CD4-positive, alpha-beta T cell treated with Interleukin-17A for 1 hour (primary cell): ENCODE measurements around the gene C1orf116.

Source experiments
- DNase-seq: peaks from one replicate; pipeline ENCODE4 v3.0.0-alpha.2; 2020

Gene C1orf116

DNA sequence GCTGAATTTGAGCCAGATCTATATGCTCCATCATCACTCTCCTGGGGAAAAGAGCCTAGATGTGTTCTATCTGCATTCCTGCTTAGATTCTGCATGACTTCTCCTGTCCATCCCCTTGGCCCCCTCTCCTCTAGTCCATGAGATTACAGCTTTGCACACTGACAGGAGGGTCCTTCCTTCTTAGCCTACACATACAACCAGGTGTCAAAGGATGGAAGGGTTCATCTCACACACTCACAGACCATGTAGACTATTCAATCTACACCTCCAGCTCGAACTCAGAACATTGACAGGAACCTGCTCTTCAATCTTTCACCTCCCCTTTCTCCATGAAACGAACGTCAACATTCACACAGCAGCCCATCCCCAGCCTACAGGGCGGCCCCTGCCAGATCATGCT lies 13.8 kb downstream of the C1orf116 start:
- DNase-seq: no peak

- no peak for DNase-seq
Measured at GRCh38 chr1:207017615-207018559, 14.7 kb downstream of the C1orf116 start.

DNA sequence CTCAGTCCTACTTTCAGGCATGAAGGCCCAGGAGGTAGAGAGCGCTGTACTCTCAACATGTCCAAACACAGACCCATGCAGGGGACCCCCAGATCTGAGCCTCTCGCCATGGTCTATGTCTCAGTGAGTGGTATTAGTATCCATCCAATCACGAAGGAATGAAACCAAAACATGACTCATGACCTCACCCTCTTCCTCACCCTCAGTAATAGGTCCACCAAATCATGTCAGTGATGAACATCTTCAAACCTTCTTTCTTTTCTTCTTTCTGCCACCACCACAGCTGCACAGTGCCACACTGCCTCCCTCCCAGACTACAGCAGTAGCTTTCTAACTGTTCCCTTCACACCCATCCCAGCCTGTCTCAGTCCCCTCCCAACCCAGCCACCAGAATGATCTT lies 16.8 kb downstream of the C1orf116 start:
- no peak for DNase-seq

GRCh38 chr1:207014728-207015127 lies 17.8 kb downstream of the C1orf116 start:
- DNase-seq: no peak

DNA sequence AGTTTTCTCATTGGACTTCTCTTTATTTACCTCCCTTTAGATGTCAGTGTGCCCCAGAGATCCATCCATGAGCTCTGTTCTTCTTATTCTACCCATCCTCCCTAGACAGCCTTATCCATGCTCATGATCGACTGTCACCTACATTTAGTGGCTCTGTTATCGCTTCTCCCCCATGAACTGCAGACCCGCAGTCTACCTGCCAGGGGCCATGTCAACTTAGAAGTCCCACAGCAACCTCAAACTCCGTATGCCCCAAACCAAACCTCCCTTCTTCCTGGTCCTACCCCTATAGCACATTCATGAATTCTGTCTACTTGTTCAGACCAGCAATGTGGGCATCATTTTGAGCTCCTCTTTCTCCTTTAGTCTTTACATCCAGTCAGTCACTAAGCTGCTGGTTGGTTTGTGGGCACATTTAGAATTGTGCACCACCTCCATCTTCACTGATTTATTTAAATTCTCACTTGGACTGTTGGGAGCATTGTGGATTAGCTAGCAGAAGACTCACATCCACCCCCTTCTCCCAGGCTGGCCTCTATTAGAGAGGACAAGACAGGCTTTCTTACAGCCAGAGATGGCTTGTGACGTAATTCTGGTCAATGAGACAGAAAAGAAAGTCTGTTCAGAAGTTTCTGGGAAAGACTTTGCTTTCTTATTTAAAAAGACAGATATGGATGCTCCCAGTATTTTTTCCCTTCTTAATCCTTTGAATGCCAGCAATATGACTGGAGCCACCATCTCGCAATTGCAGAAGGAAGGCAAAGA lies 19.1 kb downstream of the C1orf116 start:
- no peak for DNase-seq

- no peak for DNase-seq
Measured at GRCh38 chr1:207010726-207011125, 21.8 kb downstream of the C1orf116 start.

GRCh38 chr1:207009945-207010344 lies 22.6 kb downstream of the C1orf116 start:
- DNase-seq: no peak

DNA sequence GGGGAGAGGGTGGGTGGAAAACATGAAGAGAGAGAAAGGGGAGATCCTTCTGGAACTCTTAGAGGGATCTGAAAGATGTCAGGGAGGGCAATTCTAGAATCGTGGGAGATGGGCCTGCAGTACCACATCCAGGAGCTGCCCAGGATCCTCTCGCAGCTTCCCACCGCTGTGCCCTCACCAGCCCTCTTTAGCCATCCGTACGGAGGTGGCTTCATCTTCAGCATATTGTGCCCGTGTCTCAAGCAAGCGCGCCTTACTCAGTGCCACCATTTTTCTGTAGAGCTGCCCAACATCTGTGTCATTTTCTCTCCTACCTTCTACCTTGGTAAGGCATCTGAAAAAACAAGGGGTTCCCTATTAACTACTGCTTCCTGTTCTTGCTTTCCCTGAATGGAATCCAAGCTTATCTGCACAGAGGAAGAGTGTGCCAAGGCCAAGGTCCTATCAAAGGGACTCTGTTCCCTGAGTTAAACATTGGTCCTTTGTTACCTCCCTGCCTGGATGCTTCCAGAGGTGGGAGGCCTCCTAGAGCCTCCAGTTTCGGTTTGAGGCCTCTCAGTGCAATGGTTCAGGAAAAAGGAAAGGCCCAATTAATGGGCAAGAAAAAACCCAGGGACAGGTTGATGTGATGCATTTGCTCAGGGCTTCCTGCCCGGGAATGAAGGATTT lies 23.2 kb downstream of the C1orf116 start:
- DNase-seq: no peak

DNA sequence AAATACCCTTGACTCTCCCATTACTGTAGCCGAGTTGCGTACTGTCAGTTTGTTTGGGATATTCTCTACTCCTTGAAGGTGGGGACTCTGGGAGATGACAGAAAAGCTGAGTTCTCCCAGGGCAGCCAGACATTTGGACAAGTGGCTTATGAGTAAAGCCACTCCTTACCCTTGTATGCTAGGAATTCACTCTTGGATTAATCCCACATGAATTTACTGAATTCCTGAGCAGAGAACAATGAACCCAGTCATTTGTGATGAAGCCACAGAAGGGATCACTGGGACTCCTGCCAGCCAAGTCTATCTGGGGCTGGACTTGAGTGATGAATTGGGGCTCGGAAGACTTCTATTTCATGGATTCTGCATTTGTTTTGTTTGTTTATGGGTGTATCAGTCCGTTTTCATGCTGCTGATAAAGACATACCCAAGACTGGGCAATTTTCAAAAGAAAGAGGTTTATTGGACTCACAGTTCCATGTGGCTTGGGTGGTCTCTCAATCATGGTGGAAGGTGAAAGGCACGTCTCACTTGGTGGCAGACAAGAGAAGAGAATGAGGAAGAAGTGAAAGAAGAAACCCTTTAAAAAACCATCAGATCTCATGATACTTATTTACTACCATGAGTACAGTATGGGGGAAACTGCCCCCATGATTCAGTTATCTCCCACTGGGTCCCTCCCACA lies 25.1 kb downstream of the C1orf116 start:
- no peak for DNase-seq

DNA sequence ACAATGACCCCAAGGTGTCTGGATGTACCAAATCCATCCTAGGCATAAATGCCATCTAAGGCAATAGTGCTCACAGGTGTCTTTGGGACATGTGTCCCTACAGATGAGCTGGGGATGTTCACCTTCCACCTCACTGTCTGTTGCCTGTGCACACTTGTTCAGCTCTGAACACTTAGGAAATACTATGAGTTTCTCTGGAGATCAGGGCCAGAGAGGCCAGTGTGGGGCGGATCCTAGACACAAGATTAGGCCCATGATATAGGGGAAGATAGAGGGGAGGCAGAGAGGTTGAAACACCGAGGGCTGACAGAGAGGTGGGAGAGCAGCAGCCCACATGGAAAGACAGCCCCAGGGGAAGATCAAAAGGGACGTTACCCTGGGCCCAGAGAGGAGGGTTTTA lies 25.6 kb downstream of the C1orf116 start:
- no peak for DNase-seq

GRCh38 chr1:207006083-207006482 lies 26.5 kb downstream of the C1orf116 start:
- no peak for DNase-seq

DNA sequence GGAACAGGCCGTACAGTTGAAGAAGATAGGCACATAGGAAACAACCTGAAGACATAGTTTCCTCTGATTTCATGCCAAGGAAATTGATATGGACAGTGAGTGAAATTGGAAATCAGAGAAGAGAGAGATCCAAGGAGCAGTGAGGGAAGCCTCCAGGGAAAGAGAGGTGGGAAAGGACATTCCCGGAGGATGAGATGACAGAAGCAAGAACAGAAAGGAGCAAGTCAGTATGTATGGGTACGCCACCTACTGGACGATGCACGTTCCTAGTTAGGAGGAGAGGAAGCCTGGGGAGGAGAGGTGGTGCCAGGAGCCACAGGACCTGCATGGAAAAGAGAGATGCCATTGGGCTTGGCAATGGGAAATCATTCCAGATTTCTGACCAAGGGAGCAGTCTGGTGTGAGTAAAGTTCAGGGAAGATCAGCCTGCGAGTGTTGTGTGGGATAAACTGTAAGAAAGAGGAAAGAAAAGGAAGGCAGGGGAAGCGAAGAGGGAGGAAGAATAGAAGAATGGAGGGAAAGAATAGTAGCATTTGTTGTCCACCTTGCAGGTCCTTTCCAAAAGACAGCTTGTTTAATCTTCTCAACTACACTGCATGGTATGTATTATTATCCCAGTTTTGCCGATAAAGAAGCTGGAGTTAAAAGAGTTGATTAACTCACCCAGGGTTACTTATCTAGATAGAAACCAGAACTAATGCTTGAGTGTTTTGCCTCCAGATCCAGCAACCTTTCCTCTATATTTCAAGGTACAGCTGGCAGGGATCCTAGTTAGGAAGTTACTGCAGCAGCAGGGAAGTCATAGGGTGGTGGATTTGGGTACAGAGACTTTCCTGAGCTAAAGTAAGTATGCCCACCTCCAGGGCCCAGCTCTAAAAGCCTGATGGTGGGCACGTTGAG lies 27.4 kb downstream of the C1orf116 start:
- peak; percentile 26 for DNase-seq

DNA sequence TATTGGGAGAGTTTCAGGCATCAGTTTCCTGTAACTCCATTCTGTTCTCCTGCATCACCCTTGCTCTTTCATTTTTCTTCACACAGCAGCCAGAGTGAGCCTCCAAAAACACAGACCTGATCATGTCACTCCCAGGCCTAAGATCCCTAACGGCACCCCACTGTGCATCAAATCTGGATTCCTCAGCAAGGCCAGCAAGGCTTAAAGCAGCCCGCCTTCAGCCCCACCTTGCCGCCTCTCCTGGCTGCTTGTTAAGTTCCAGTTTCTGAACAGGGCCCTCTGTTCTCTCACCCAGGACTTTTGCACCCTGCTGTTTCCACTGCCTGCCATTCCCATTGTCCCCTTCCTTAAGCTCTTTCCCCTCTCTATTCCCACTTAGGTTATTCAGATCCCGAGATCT lies 29.3 kb downstream of the C1orf116 start:
- no peak for DNase-seq

GRCh38 chr1:207002724-207003146 lies 29.8 kb downstream of the C1orf116 start:
- no peak for DNase-seq

DNA sequence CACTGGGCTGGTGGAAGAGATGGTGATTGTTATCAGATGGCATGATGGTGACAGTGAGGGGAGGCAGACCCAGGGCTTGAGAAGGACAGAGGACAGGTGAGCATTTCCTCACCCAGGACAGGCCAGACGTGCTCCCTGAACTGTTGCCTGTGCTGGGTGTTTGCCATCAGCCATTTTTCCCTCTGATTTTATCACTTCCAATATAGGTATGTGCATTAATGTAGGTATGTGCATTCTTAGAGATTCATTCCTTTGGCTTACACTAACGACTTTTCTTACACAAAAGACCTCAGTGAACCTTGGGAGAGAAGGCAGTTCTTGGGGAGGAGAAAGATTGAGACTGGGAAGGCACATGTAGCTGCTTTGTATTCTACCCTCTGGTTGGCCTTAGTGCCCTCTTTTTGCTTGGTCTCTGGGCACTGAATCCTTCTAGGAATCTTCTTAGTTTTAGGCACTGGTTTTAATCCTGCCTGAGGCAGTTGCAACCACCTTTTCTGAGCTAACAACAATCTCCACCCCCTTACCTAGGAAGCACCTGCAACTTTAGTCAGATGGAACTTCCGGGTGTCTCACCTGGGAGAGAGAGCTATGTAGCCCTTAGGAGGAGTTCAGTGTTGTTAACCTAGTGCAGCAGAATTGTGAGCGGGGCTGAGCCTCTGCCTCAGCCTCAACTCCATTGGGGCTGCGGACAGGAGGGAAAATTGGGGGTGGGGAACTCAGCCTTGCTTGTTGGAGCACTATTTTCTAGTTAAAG lies 30.9 kb downstream of the C1orf116 start:
- no peak for DNase-seq

GRCh38 chr1:207000651-207001291 lies 31.8 kb downstream of the C1orf116 start:
- DNase-seq: no peak

GRCh38 chr1:206998816-206999215 lies 33.7 kb downstream of the C1orf116 start:
- no peak for DNase-seq

DNA sequence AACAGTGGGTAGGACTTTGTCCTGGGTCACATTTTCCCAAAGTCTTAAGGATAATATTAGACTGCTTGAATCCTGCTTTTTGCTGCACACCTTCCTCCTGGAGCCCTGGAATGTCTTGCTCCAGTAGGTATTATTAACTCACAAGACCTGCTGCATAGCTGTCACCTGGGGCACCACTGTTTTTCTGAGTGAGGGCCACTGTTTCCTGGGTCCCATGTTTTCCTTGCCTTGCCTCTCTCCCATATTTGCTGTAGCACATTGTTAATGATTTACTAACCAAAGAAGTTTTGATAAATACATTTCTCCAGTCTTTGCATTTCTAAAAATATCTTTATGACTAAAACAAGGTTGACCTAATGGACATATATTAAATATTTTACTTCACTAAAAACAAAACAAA lies 39.8 kb downstream of the C1orf116 start:
- DNase-seq: no peak

- DNase-seq: no peak
Measured at GRCh38 chr1:206987873-206988272, 44.7 kb downstream of the C1orf116 start.

DNA sequence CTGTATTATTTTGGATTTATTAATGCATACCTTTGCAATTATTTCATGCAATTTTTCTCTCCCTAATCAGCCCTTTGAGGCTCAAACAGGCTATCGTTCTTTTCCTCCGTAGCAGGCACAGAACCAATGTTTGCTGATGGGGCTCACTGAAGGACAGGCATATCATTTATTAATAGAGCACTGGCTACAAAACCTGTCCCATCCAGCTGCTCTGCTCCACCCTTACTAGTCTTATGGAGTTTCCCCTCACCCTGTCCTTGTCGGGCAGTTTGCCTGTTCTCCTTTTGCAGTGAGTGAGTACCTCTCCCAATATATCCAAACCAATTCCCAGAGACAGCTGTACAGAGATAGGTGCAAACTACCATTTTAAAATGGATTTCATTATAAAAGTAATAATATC lies 45.7 kb downstream of the C1orf116 start:
- DNase-seq: no peak
